ENCODE data around the gene LRRC19. TPM values are rescaled to one million over a fixed set of nuclear protein-coding genes. Genes with fewer than 3 reads are reported as not detected.

LRRC19 gene
- total RNA-seq, 4 donors from 2014 or later, result not detected

DNA sequence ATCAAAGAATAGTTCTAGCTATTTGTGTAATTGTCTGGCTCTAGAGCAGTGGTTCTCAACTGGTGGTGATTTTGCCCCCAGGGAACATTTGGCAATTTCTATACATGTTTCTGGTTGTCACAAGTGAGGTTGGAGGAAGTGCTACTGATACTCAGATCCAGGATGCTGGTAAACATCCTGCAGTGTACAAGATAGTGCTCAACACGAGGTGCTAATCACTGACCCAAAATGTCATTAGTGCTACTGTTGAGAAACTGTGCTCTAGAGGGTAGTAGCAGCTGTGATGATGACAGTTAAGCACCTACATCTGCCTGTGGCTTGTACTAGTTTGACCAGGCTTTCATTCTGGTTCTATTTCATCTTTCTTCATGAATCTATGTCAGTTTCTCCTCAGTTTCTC is 22.1 kb downstream of the LRRC19 start:
- no peaks in the 10 kb centered on the region for H3K36me3 ChIP-seq

DNA sequence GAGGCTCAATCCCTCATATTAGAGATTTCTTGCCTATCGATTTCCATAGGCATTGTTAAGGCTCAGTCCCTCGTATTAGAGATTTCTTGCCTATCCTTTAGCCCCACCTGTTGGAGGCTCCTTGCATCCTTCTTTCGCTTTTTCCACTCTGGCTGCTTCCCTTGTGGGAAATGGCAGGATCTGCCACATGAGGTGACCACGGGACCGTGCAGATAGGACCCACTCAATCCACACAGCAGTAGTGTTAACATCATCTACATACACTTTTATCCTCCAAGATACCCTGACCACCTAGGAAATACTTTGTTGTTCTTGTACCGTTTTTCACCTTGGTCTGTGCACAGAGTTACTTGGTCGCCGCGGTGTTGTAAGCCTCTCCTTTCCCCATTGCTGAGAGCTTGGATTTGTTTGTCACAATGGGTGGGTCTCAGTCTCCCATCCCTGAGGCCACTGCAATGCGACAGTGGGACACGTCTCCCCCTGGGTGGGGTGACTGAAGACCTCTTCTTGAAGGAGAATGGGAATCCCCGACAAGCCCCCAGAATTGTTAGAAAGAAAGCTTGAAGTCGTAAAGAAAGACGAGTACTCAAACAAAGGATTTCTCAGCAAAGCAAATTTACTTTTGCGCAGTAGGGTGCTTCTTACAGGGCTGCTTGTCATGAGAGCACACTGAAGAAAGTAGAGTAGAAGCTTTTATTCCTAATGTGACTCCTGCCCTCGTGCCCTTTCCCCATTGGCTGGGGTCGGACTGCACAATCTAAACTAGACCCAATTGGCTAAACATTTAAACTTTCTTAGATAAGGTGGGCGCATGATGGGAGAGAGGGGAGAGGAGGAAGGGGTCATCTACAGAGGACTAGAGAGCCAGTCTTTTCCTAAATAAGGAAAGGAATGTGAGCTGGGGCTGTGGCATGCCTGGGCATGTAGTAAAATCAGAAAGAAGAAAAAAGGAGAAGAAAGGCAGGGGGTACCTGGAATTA is 29.5 kb downstream of the LRRC19 start:
- H3K27me3 ChIP-seq, result no peaks in the 10 kb centered on the region
- no peak overlapping the region for H3K4me3 ChIP-seq
- no peaks in the 10 kb centered on the region for H3K4me1 ChIP-seq
- peak in 1 of 2 donors; percentile 21 for DNase-seq
- H3K36me3 ChIP-seq, result no peaks in the 10 kb centered on the region
- intact Hi-C loops (cut with DNase I; ENCODE audit: low total_unique reads), result no loop called here
- TF ChIP-seq POLR2A (IDR thresholded peaks at IDR 0.05) (no peak), CTCF (IDR thresholded peaks at IDR 0.05) (peak; percentile 20 to 37 (median 34))
- H3K27ac ChIP-seq, result no peak overlapping the region
- no peaks in the 10 kb centered on the region for H3K9me3 ChIP-seq

More for the DNA sequence above, 22.1 kb downstream of the LRRC19 start:
- Histone ChIP-seq H3K27ac (no peak overlapping the region), H3K27me3 (no peaks in the 10 kb centered on the region), H3K4me3 (no peak overlapping the region), H3K4me1 (no peaks in the 10 kb centered on the region), H3K9me3 (no peaks in the 10 kb centered on the region)
- DNase-seq, result no peak
- no peak for TF ChIP-seq POLR2A (IDR thresholded peaks at IDR 0.05)
- no peak for TF ChIP-seq CTCF (IDR thresholded peaks at IDR 0.05)
- intact Hi-C loops (cut with DNase I; ENCODE audit: low total_unique reads), result no loop called here

DNA sequence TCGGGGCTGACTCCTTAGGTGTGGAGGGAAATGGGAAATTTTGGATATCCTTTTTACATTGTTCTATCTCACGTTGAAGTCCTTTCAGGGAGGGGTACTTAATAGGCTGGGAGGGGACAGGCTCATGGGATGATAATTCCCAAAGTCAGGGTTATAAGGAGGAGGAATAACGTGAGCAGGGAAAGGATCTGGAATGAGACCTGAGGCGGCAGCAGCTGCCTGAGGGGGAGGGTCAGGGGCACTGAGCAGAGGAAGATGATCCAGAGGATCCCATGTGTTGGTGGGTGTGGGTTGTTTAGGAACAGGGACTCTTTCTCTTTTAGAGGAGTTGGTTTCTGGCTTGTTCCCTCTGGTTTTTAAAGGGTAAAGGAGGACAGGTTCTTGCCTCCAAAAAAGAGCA is 30.5 kb downstream of the LRRC19 start:
- Histone ChIP-seq H3K27ac (no peak overlapping the region), H3K9me3 (no peaks in the 10 kb centered on the region), H3K27me3 (no peaks in the 10 kb centered on the region), H3K4me3 (no peak overlapping the region), H3K4me1 (no peaks in the 10 kb centered on the region), H3K36me3 (no peaks in the 10 kb centered on the region)
- intact Hi-C loops (cut with DNase I; ENCODE audit: low total_unique reads), result no loop called here
- TF ChIP-seq CTCF (IDR thresholded peaks at IDR 0.05), result no peak
- no peak for TF ChIP-seq POLR2A (IDR thresholded peaks at IDR 0.05)
- DNase-seq, result no peak

DNA sequence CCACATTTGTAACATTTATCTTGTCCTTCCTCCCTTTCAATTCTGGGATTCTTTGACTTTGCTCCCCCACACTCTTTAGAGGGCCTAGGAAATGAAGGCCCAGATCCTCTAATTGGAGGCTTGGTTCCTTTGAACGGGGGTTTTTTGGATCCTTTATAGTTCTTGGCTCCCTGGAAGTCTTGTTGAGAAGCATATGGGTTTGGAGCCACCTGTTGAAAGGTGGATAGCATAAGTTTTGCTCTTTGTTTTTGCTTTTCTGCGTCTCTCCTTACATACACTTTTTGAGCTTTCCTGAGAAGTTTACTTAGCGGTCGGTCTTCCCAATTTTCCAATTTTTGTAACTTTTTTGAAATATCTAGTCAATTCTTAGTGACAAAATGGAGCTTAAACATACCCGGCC is 31.5 kb downstream of the LRRC19 start:
- Histone ChIP-seq H3K36me3 (no peaks in the 10 kb centered on the region), H3K4me1 (no peaks in the 10 kb centered on the region), H3K27me3 (no peaks in the 10 kb centered on the region), H3K4me3 (no peak overlapping the region), H3K9me3 (no peaks in the 10 kb centered on the region), H3K27ac (no peak overlapping the region)
- TF ChIP-seq CTCF (IDR thresholded peaks at IDR 0.05) (no peak), POLR2A (IDR thresholded peaks at IDR 0.05) (no peak)
- intact Hi-C loops (cut with DNase I; ENCODE audit: low total_unique reads), result no loop called here
- no peak for DNase-seq

DNA sequence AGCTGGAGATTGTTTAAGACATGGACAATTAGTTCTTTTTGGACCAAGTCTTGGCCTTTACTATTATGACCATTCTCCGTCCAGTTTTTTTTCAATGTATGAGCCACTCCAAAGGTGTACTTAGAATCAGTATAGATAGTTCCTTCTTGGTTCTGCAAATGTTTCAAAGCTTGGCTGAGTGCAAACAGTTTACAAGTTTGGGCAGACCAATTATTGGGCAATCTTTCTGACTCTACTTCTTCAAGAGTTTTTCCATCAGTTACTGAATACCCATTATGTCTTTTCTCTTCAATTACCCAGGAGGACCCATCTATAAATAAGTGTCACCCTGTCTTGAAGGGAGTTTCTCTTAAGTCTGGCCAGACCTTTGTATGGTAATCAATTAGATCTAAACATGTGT is 33.8 kb downstream of the LRRC19 start:
- H3K4me3 ChIP-seq, result no peak overlapping the region
- H3K4me1 ChIP-seq, result no peaks in the 10 kb centered on the region
- no peaks in the 10 kb centered on the region for H3K9me3 ChIP-seq
- no peaks in the 10 kb centered on the region for H3K27me3 ChIP-seq
- H3K27ac ChIP-seq, result no peak overlapping the region
- intact Hi-C loops (cut with DNase I; ENCODE audit: low total_unique reads), result no loop called here
- TF ChIP-seq POLR2A (IDR thresholded peaks at IDR 0.05) (no peak), CTCF (IDR thresholded peaks at IDR 0.05) (no peak)
- H3K36me3 ChIP-seq, result no peaks in the 10 kb centered on the region
- DNase-seq, result no peak
